ENCODE measurements around the gene CCL3.
"Not testable (repeated sequence)": the region's sequence is repeated elsewhere in the genome, so short reads cannot be mapped to it uniquely, and the experiment has no call there.

The CCL3 gene

GRCh38 chr17:36118477-36119353 is 28.8 kb upstream of the CCL3 start:
- no peak for TF ChIP-seq CTCF (IDR thresholded peaks at IDR 0.05)
- H3K4me3 Mint-ChIP-seq: no peak overlapping the region
- H3K27me3 Mint-ChIP-seq (ENCODE audit: low read depth, poor library complexity): no peaks in the 10 kb centered on the region
- H3K36me3 Mint-ChIP-seq (ENCODE audit: low read depth): no peaks in the 10 kb centered on the region
- H3K27ac Mint-ChIP-seq: no peak overlapping the region
- no peak for DNase-seq
- H3K4me1 Mint-ChIP-seq: peaks cover 13% of the 10 kb centered on the region
- H3K9me3 Mint-ChIP-seq: peaks cover 4% of the 10 kb centered on the region

- Mint-ChIP-seq H3K27ac (peak overlapping the region; percentile 88), H3K36me3 (ENCODE audit: low read depth) (no peaks in the 10 kb centered on the region), H3K27me3 (ENCODE audit: low read depth, poor library complexity) (no peaks in the 10 kb centered on the region), H3K9me3 (peaks cover 4% of the 10 kb centered on the region), H3K4me1 (peaks cover 13% of the 10 kb centered on the region), H3K4me3 (no peak overlapping the region)
- no peak for TF ChIP-seq CTCF (IDR thresholded peaks at IDR 0.05)
- DNase-seq: no peak
Observed at GRCh38 chr17:36117505-36118382, 27.8 kb upstream of the CCL3 start.

GRCh38 chr17:36115649-36115977 is 25.7 kb upstream of the CCL3 start:
- H3K9me3 Mint-ChIP-seq: peaks cover 13% of the 10 kb centered on the region
- not testable (repeated sequence) for H3K36me3 Mint-ChIP-seq (ENCODE audit: low read depth); H3K27ac Mint-ChIP-seq; H3K27me3 Mint-ChIP-seq (ENCODE audit: low read depth, poor library complexity); DNase-seq; H3K4me3 Mint-ChIP-seq
- H3K4me1 Mint-ChIP-seq: peaks cover 13% of the 10 kb centered on the region

GRCh38 chr17:36114971-36115648 is 25.2 kb upstream of the CCL3 start:
- not testable (repeated sequence) for H3K27me3 Mint-ChIP-seq (ENCODE audit: low read depth, poor library complexity)

GRCh38 chr17:36113131-36113530 is 23.2 kb upstream of the CCL3 start:
- H3K27me3 Mint-ChIP-seq (ENCODE audit: low read depth, poor library complexity); DNase-seq; H3K36me3 Mint-ChIP-seq (ENCODE audit: low read depth); H3K4me3 Mint-ChIP-seq; H3K9me3 Mint-ChIP-seq; H3K27ac Mint-ChIP-seq: not testable (repeated sequence)
- peaks cover 13% of the 10 kb centered on the region for H3K4me1 Mint-ChIP-seq

More at GRCh38 chr17:36114971-36115648, 25.2 kb upstream of the CCL3 start:
- Mint-ChIP-seq H3K4me1 (peaks cover 13% of the 10 kb centered on the region), H3K9me3 (peaks cover 11% of the 10 kb centered on the region)
- not testable (repeated sequence) for H3K27ac Mint-ChIP-seq; H3K36me3 Mint-ChIP-seq (ENCODE audit: low read depth); DNase-seq; H3K4me3 Mint-ChIP-seq

- peaks cover 9% of the 10 kb centered on the region for H3K4me1 Mint-ChIP-seq
- H3K27me3 Mint-ChIP-seq (ENCODE audit: low read depth, poor library complexity): peaks cover 10% of the 10 kb centered on the region
- no peak overlapping the region for H3K4me3 Mint-ChIP-seq
- no peak overlapping the region for H3K27ac Mint-ChIP-seq
- no peaks in the 10 kb centered on the region for H3K36me3 Mint-ChIP-seq (ENCODE audit: low read depth)
- DNase-seq: no peak
- no peak for TF ChIP-seq CTCF (IDR thresholded peaks at IDR 0.05)
- peaks cover 9% of the 10 kb centered on the region for H3K9me3 Mint-ChIP-seq
Observed at GRCh38 chr17:36112572-36112971, 22.6 kb upstream of the CCL3 start.

GRCh38 chr17:36111068-36111490 is 21.1 kb upstream of the CCL3 start:
- no peak for DNase-seq
- no peak overlapping the region for H3K4me3 Mint-ChIP-seq
- no peak overlapping the region for H3K27ac Mint-ChIP-seq
- H3K9me3 Mint-ChIP-seq: peaks cover 9% of the 10 kb centered on the region
- no peaks in the 10 kb centered on the region for H3K36me3 Mint-ChIP-seq (ENCODE audit: low read depth)
- H3K4me1 Mint-ChIP-seq: no peaks in the 10 kb centered on the region
- peaks cover 12% of the 10 kb centered on the region for H3K27me3 Mint-ChIP-seq (ENCODE audit: low read depth, poor library complexity)
- no peak for TF ChIP-seq CTCF (IDR thresholded peaks at IDR 0.05)

- not testable (repeated sequence) for DNase-seq; H3K4me1 Mint-ChIP-seq; H3K36me3 Mint-ChIP-seq (ENCODE audit: low read depth); H3K4me3 Mint-ChIP-seq; H3K27ac Mint-ChIP-seq; H3K9me3 Mint-ChIP-seq
- peaks cover 23% of the 10 kb centered on the region for H3K27me3 Mint-ChIP-seq (ENCODE audit: low read depth, poor library complexity)
Observed at GRCh38 chr17:36108265-36108664, 18.3 kb upstream of the CCL3 start.
